ENCODE results near the gene CYTH2.

CYTH2 gene

DNA sequence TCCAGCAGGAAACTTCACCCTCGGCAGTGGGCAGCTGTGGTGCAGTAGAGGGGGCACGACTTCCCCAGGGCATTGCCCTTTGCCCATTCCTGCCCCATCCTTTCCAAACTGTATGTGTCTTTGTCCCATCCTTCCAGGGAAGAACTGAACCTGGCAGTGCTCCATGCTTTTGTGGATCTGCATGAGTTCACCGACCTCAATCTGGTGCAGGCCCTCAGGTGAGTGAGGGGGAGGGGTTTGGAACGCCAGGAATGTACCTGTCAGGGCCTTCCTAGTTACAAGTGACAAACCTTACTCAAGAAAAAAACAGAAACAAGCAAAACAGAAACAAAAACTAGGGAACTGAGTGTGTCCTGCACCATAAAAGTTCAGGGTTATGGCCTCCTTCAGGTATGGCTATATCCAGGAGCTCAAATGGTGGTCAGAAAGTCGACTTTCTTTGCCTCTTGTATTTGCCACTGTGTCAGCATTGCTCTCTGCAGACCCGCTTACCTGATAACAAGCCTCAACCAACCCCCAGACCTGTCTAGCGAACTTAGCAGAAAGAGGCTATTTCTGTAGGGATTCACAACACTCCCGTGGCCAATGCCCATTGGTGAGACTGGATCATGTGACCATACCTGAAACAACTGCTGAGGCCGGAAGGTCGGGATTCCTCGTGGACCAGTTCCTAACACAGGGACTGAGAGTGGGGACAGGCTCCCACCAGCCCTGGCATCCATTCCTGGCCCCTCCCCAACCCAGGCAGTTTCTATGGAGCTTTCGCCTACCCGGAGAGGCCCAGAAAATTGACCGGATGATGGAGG, 4.2 kb downstream of the CYTH2 start:
- Mint-ChIP-seq H3K27me3 (ENCODE audit: low read depth, poor library complexity) (peaks cover 2% of the 10 kb centered on the region), H3K27ac (peak overlapping the region; percentile 61), H3K9me3 (no peaks in the 10 kb centered on the region), H3K4me3 (no peak overlapping the region), H3K36me3 (ENCODE audit: low read depth) (peaks cover 60% of the 10 kb centered on the region), H3K4me1 (peaks cover 49% of the 10 kb centered on the region)
- TF ChIP-seq, protein P1, sequence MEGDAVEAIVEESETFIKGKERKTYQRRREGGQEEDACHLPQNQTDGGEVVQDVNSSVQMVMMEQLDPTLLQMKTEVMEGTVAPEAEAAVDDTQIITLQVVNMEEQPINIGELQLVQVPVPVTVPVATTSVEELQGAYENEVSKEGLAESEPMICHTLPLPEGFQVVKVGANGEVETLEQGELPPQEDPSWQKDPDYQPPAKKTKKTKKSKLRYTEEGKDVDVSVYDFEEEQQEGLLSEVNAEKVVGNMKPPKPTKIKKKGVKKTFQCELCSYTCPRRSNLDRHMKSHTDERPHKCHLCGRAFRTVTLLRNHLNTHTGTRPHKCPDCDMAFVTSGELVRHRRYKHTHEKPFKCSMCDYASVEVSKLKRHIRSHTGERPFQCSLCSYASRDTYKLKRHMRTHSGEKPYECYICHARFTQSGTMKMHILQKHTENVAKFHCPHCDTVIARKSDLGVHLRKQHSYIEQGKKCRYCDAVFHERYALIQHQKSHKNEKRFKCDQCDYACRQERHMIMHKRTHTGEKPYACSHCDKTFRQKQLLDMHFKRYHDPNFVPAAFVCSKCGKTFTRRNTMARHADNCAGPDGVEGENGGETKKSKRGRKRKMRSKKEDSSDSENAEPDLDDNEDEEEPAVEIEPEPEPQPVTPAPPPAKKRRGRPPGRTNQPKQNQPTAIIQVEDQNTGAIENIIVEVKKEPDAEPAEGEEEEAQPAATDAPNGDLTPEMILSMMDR (IDR thresholded peaks at IDR 0.05): no peak
- DNase-seq: no peak

DNA sequence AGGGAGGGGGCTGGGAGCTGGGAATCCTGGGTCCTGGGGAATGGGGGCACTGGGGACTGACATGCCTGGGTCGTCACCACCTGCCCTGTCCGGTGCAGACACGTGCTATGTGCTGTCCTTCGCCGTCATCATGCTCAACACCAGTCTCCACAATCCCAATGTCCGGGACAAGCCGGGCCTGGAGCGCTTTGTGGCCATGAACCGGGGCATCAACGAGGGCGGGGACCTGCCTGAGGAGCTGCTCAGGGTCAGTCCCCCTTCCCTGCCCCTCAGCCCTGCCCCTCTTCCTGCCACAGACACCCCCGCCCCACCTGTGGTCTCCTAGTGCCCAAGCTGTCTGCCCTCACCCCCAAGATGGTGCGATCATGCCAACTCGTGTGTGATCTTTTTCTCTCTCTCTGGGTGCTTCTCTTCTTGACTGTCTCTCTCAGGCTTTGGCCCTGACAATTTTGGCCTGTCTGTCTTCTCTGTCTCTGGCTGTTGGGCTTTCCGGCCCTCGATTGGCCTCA, 5.0 kb downstream of the CYTH2 start:
- Mint-ChIP-seq H3K4me1 (peaks cover 47% of the 10 kb centered on the region), H3K9me3 (no peaks in the 10 kb centered on the region), H3K36me3 (ENCODE audit: low read depth) (peaks cover 62% of the 10 kb centered on the region), H3K27me3 (ENCODE audit: low read depth, poor library complexity) (peaks cover 2% of the 10 kb centered on the region), H3K4me3 (no peak overlapping the region), H3K27ac (peak overlapping the region; percentile 51)
- DNase-seq: no peak
- TF ChIP-seq, protein P1 (IDR thresholded peaks at IDR 0.05): no peak

DNA sequence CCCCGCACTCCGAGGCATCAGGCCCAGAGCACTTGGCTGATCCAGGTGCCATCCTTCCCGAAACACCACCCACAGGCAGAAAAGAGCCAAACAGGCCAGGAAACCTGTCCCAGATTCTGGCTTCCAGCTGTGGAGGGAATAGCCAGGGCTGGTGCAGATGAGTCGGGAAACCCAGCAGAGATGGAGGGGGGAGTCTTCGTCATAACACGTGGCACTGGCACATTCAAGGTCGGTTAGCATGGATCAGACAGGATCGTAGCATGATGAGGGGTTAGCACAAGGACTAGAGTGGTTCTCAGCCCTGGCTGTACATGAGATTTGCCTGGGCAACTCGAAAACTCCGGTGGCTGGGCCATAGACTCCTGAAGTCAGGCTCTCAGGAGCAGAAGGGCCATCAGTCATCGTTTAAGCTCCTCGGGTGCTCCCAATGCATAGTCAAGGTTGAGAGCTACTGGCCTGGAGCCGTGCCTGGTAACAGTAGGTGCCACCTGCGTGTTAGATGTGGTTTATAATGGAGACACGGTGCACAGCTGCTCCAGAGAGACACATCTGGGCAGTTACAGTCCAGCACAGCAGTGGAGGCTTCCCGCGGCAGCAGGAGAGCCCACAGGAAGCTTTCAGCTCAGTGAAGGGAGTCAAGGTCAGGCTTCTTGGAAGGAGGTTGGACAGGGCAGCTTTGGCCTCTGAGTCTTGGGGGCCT, 6.3 kb downstream of the CYTH2 start:
- Mint-ChIP-seq H3K27me3 (ENCODE audit: low read depth, poor library complexity) (peaks cover 5% of the 10 kb centered on the region), H3K27ac (peak overlapping the region; percentile 64), H3K36me3 (ENCODE audit: low read depth) (peaks cover 64% of the 10 kb centered on the region), H3K4me1 (peaks cover 47% of the 10 kb centered on the region), H3K9me3 (no peaks in the 10 kb centered on the region), H3K4me3 (no peak overlapping the region)
- TF ChIP-seq, protein P1 (IDR thresholded peaks at IDR 0.05): no peak
- DNase-seq: no peak

DNA sequence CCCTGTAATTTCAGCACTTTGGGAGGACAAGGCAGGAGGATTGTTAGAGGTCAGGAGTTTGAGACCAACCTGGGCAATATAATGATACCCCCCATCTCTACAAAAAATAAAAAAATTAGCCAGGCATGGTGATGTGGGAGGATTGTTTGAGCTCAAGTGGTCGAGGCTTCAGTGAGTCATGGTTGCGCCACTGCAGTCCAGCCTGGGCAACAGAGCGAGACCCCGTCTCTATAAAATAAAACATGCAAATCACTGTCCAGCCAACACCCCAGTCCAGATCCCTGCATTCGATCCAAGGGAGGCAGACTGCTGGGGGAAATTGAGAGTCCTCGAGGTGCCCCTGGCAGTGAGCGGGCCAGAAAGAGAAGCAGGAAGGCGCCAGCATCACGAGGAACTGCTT, 7.0 kb downstream of the CYTH2 start:
- Mint-ChIP-seq H3K4me1 (peaks cover 47% of the 10 kb centered on the region), H3K27me3 (ENCODE audit: low read depth, poor library complexity) (peaks cover 8% of the 10 kb centered on the region), H3K9me3 (no peaks in the 10 kb centered on the region), H3K4me3 (no peak overlapping the region), H3K36me3 (ENCODE audit: low read depth) (peaks cover 64% of the 10 kb centered on the region), H3K27ac (peak overlapping the region; percentile 64)
- no peak for DNase-seq
- TF ChIP-seq, protein P1 (IDR thresholded peaks at IDR 0.05): no peak

DNA sequence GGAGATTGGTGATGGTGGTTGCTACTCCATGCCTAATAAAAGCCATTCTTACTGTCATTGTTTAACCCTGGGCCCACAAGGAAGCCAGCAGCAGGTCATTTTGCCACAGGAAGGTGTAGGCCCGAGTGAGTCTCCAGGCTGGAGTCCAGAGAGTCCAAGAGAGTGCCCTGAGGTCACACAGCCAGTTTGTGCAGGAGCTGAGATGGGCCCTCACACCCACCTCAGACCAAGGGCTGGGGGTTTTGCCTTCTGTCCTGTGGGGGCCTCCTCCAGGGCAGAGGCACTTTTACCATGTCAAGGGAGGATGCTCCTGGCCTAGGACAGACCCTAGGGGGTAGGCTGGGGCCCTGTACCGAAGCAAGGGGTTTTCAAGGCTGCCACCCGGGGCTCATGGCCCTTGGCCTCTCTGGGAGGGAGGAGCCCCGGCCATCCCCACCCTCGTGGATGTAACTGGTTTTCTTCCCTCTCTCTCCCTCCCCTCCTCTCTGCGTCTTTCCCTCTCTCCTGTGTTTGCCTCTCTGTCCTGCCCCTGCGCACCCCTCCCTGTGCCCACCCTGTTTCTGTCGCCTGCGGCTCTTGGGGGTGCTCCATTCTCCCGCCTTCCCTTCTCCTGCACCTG, 8.0 kb downstream of the CYTH2 start:
- H3K4me1 Mint-ChIP-seq: peaks cover 46% of the 10 kb centered on the region
- DNase-seq: no peak
- no peaks in the 10 kb centered on the region for H3K9me3 Mint-ChIP-seq
- H3K27ac Mint-ChIP-seq: no peak overlapping the region
- TF ChIP-seq, protein P1 (IDR thresholded peaks at IDR 0.05): no peak
- peaks cover 6% of the 10 kb centered on the region for H3K27me3 Mint-ChIP-seq (ENCODE audit: low read depth, poor library complexity)
- peaks cover 64% of the 10 kb centered on the region for H3K36me3 Mint-ChIP-seq (ENCODE audit: low read depth)
- no peak overlapping the region for H3K4me3 Mint-ChIP-seq
